Fibroblast of lung (primary cell): ENCODE data around the gene GABBR2.

Source experiments
- EZH2 ChIP-seq: IDR thresholded peaks from 2 replicates; pipeline ENCODE4 v1.5.1; 2012; ENCODE audit warnings: low read length, control low read depth, mild to moderate bottlenecking; ENCODE audit errors: missing control alignments
- TF ChIP-seq, protein P1 (sequence below), 2 donors: IDR thresholded peaks in 1 of 2; conservative IDR thresholded peaks in 1 of 2; 1 replicate in 1 of 2; 2 replicates in 1 of 2; pipeline ENCODE4 v1.5.1; 2011 to 2012; ENCODE audit warnings: low read length in 2 of 2, control low read depth in 1 of 2, inconsistent platforms in 1 of 2, low read depth in 1 of 2, mild to moderate bottlenecking in 1 of 2

GRCh38 chr9:98607787-98608186 lies 100.9 kb downstream of the GABBR2 start:
- TF ChIP-seq, protein P1, sequence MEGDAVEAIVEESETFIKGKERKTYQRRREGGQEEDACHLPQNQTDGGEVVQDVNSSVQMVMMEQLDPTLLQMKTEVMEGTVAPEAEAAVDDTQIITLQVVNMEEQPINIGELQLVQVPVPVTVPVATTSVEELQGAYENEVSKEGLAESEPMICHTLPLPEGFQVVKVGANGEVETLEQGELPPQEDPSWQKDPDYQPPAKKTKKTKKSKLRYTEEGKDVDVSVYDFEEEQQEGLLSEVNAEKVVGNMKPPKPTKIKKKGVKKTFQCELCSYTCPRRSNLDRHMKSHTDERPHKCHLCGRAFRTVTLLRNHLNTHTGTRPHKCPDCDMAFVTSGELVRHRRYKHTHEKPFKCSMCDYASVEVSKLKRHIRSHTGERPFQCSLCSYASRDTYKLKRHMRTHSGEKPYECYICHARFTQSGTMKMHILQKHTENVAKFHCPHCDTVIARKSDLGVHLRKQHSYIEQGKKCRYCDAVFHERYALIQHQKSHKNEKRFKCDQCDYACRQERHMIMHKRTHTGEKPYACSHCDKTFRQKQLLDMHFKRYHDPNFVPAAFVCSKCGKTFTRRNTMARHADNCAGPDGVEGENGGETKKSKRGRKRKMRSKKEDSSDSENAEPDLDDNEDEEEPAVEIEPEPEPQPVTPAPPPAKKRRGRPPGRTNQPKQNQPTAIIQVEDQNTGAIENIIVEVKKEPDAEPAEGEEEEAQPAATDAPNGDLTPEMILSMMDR (conservative IDR thresholded peaks at IDR 0.05 in 1 of 2, IDR thresholded peaks at IDR 0.05 in 1 of 2; ENCODE audit: low read depth in 1 of 2, low read length in 2 of 2) = no peak
- TF ChIP-seq EZH2 = no peak
